Inferior parietal cortex (tissue), 1 donor: ENCODE measurements around the gene ZNF362.
A peak's percentile ranks its signal among the peaks of the same experiment; 100 is the strongest.
"Not testable (repeated sequence)": the region's sequence is repeated elsewhere in the genome, so short reads cannot be mapped to it uniquely, and the experiment has no call there.

Experiments used
- DNase-seq: peaks from one replicate; pipeline ENCODE4 v3.0.0-alpha.2; 2016; ENCODE audit errors: extremely low spot score

ZNF362 gene, protein sequence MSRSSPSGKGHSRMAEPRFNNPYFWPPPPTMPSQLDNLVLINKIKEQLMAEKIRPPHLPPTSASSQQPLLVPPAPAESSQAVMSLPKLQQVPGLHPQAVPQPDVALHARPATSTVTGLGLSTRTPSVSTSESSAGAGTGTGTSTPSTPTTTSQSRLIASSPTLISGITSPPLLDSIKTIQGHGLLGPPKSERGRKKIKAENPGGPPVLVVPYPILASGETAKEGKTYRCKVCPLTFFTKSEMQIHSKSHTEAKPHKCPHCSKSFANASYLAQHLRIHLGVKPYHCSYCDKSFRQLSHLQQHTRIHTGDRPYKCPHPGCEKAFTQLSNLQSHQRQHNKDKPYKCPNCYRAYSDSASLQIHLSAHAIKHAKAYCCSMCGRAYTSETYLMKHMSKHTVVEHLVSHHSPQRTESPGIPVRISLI

DNA sequence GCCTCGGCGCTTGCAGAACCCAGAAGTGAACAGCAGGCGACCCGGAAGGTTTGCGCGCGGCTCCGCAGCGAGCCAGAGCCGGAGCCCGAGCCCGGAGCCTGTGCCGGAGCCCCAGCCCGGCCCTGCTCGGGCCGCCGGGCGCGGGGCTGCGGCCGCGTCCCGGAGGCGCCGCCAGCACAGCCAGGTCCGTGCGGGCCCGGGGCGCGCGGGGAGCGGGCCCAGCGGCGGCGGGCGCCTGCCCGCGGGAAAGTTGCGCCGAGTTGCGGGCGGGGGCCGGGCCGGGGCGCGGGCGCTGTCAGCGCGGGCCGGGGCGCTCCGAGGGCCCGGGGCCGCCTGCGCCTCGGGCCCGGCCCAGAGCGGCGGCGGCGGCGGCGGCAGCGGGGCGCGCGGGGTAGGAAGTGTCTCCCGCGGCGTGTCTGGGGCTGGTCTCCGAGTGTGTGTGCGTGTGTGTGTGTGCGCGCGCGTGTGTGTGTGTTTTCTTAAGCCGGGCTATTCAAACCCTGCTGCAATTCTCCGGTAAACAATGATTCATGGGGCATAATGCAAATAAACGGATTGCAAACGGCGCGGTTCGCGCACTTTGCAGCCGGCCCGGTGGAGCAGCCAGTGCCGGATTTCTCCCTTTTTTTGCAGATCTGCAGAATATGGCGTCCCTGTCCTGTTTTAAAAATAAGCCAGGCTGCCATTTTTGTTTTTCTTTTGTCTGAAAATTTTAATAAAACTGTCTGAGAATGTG lies at the start of gene ZNF362:
Gene ZNF362 (plus strand): TSS at position 22 of the 736 bp plus-strand sequence. CDS start 14,083 bp downstream, outside the sequence.
- peak; percentile 36 for DNase-seq

DNA sequence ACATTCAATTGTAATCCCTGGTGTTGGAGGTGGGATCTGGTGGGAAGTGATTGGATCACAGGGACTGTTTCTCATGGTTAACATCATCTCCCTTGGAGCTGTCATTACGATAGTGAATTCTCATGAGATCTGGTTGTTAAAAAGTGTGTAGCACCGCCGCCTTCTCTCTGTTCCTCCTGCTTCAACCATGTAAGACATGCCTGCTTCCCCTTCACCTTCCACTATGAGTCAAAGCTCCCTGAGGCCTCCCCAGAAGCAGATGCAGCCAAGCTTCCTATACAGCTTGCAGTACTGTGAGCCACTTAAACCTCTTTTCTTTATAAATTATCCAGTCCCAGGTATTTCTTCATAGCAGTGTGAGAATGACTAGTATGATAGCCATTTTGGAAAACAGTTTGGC lies 44.3 kb upstream of the ZNF362 start:
- no peak for DNase-seq

DNA sequence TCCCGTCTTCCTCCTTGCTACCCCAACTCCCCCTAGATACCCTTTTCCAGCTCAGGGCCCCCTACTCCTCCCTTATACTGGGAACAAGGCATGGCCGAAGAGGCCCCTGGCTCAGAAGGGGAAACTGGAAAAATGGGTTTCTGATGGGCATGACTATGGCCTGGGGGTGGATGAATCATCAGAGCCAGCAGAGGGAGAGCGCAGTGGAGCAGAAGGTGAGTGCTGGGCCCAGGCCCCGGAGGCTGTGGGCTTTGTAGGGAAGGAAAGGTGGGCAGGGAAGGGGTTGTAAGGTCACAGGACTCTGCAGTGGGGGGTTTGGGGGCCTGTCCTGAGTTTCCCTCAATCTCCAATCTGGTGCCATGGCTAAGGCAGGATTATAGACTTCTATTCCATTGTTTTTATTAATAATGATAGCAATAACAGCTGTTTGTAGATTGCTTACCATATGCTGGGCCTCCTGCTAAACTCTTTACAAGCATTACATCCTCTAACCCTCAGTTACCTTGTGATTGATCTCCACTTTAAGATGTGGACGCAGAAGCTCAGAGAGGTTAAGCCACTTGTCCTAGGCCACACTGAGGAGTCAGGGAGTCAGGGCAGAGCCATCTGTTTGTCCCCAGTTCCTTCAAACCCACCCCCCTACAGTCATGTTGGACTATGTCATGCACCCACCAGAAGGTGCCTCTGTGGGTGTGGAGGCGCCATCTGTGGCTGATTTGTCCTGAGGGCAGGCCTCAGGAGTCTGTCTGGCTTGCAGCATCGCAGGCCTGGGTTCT lies 36.2 kb upstream of the ZNF362 start:
- no peak for DNase-seq

DNA sequence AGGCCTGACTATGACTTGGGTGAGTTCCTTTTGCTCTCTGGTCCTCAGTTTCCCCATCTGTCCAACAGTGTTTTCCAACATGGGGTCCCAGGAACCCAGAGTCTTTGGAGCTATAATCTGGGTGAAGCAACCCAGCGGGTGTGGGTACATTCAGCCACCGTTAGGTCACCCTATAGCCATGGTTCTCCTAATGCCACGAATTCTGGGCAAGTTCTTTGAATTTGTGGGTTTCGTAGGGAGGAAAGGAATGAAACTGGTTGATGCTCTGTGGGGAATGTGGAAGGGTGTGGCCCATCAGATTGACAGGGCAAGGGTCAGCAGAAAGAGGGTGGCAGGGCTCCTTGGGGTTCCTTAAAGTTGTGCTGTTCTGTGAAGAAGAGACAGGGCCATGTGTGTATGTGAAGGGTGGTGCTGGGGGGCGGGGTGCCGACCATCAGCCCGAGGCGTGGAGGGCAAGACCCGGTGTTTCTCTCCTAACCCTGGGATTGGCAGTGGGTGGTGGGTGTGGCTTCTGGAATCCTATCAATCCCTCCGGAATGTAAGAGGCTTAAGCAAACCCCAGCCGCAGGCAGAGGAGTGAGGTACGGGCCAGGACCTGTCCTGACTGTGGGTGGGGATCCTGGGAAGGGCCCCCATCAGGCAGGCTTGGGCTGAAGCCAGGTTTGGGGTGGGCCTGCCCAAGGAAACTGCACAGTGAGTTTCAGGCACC lies 35.5 kb upstream of the ZNF362 start:
- no peak for DNase-seq

DNA sequence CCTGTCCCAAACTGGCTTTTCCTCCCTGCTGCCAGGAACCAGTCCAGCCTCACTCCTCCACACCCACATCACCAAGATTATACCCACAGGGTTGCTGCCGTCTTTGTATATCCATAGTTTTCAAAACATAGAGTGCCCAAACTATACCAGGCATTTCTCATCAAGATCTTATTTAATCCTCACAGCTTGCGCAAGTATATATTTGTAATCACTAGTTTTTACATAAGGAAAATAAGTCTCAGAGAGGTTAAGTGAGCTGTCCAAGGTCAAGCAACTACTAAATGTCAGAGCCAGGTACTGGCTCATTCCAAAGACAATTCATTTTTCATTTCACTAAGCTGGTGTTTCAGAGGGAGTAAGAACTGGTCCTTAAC lies 34.9 kb upstream of the ZNF362 start:
- DNase-seq, result no peak

- no peak for DNase-seq
These were observed 33.9 kb upstream of the ZNF362 start for GRCh38 chr1:33222381-33222780.

DNA sequence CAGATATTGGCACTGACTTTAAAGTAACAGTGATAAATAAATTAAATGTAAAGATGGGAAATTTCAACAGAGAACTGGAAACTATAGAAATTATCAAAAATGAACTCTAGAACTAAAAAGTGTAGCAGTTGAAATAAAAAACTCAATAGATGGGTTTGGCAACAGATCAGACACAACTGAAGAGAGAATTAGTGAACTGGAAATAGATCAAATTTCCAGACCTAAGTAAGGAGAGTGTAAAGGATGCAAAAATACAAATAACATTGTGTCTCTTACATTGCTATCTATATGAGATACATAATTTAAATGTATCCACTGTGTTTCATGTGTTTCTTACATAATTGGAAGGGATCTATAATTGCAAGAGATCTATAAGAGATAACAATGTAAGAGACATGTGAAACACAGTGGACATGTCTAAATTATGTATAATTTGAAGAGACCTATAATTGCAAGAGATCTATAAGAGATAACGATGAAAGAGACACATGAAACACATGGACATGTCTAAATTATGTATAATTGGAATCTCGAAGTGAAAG lies 32.1 kb upstream of the ZNF362 start:
- no peak for DNase-seq

DNA sequence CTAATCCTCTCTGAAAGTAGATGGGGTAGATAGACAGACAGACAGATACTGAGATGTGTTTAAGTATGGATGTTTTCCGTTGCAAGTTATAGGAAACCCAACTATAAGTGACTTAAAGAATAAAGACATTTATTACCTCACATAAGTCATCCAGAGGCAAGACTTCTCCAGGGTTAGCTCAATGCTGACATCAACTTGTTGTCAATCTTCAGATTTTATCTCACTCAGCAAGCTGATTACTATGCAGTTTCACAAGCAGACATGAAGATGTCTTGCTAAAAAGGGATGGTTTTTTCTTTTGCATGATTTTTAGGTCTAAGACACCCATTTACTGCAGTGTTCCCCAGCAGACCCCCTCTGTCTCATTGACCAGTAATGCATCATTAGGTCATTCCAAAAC lies 30.7 kb upstream of the ZNF362 start:
- no peak for DNase-seq

DNA sequence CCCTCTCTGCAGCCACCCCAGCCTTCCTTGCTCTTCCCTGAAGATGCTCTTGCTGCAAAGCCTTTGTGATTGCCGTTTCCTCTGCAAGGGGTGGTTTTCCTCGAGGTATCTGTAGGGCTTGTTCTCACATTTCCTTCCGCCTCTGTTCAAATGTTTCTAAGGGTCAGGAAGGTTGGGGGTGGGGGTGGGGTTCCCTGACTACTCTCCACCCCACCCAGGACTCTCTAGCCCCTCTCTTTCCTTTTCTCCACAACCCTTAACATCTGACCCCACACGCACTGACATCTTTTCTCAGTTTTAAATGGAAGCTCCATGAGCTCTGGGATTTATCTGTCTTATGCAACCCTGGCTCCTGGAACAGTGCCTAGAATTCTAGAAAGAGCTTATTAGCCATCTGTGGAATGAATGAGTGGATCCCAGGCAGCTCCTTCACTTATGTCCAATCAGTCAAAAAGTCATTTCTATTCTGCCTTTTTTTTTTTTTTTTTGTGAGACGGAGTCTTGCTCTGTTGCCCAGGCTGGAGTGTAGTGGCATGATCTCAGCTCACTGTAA lies 27.3 kb upstream of the ZNF362 start:
- DNase-seq, result peak; percentile 58

- DNase-seq, result no peak
These were observed 25.1 kb upstream of the ZNF362 start for GRCh38 chr1:33231166-33231565.

DNA sequence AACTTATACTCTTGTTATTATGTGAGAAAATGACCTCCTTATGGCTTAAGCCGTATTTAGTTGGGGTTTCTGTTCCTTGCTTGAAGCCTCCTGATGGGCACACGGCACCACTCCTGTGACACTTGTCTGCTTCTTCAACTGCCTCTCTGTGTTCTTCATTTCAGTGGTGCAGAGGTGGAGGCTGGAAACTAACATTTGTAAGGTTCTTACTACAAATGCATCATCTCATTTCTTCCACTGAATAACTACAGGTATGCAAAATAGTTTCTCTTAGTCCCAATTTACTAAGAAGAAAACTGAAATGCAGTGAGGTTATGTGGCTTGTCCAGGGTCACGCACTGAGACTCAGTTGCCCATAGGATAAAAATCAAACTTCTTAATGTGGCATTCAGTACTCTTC lies 23.6 kb upstream of the ZNF362 start:
- no peak for DNase-seq

DNA sequence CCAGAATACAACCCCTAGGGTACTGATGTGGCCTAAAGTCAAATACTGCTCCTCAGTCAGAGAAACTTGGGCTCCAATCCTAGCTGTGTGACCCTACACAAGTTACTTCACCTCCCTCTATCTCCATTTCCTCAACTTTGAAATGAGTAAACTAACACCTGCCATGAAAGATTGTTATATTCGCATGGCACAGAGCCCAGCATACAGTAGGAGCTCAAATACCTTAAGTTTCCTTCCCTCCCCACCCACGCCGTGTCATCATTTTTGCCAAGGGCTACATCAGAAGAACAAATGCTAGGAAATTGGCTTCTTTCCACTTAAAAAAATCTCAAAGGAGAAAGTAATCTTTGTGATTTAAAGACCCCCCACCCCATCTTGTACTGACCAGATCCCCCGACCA lies 22.2 kb upstream of the ZNF362 start:
- DNase-seq, result no peak

GRCh38 chr1:33234588-33234990 lies 21.7 kb upstream of the ZNF362 start:
- no peak for DNase-seq

- no peak for DNase-seq
These were observed 20.8 kb upstream of the ZNF362 start for GRCh38 chr1:33235521-33235920.

DNA sequence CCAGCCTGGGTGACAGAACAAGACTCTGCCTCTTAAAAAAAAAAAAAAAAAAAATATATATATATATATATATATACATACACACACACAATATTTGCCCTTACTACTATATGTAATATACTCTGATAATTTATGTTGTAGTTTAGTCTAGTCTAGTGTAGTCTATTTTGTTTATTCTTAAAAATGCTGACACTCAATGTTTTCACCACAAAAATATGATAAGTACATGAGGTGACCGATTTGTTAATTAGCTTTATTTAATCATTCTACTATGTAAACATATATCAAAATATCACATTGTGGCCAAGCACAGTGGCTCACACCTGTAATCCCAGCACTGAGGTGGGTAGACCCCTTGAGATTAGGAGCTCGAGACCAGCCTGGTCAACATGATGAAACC lies 19.8 kb upstream of the ZNF362 start:
- DNase-seq, result no peak

DNA sequence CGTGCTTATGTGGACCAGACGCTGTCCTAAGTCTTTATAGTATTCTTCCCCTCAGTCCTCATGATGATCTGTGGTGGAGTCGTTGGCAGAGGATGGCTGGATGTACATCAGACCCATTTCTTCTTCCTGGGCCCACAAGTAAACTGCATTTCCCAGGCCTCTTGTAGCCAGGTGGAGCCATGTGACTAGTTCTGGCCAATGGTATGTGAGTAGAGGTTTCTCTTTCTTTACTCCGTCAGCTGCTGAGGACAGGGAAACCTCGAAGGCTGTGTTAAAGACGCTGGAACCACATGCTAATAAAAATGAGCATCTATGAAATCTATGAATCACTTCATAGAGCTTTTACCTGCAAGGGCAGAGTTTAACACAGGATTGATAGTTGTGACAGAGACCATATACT lies 18.7 kb upstream of the ZNF362 start:
- no peak for DNase-seq

- DNase-seq, result not testable (repeated sequence)
These were observed 18.0 kb upstream of the ZNF362 start for GRCh38 chr1:33238194-33238724.

- not testable (repeated sequence) for DNase-seq
These were observed 16.9 kb upstream of the ZNF362 start for GRCh38 chr1:33239410-33239809.

DNA sequence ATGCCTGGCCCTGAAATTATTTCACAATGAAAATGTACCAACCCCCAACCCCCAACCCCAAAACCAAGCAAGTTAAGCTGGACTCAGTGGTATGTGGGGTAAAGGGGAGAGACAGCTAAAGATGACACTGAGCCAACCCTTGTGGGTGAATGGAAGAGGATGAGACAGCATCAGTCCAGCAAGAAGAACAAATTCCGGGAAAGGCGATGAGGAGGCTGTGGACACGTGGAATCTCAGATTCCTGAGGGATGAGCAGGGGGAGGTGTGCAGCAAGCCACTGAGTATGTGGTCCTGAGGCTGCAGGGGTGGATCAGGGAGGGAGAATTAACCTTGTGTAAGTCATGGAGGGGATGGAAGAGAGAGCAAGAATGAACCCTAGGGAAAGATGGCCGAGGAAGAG lies 14.4 kb upstream of the ZNF362 start:
- no peak for DNase-seq

GRCh38 chr1:33242652-33243051 lies 13.6 kb upstream of the ZNF362 start:
- no peak for DNase-seq
